ENCODE data around the gene ZNF639. TPM values are rescaled to one million over a fixed set of nuclear protein-coding genes. Genes with fewer than 3 reads are reported as not detected.

The ZNF639 gene
- total and polyA plus RNA-seq, 2 of the 13 experiments (the other 11 are each of a cell fraction or from before 2014, with no cell fraction given), result 11.6 to 42.4 TPM

GRCh38 chr3:179322286-179323196, at the start of gene ZNF639 (continued):
- no peak for TF ChIP-seq DPF2 (CRISPR knock-in tag; IDR thresholded peaks at IDR 0.05; ENCODE audit: borderline replicate concordance, low read depth)
- peak; percentile 98 for TF ChIP-seq PRDM10 (CRISPR knock-in tag; IDR thresholded peaks at IDR 0.05; ENCODE audit: low read depth)
- peak; percentile 39 for TF ChIP-seq ZHX1 (CRISPR knock-in tag; IDR thresholded peaks at IDR 0.05; ENCODE audit: low read depth)
- TF ChIP-seq XRCC5 (optimal IDR thresholded peaks at IDR 0.05; ENCODE audit: low read length), result peak; percentile 69
- TF ChIP-seq ZBTB1 (CRISPR knock-in tag; IDR thresholded peaks at IDR 0.05; ENCODE audit: borderline replicate concordance), result no peak; the same call in 1 of the 2 replicates
- no peak for TF ChIP-seq NONO (IDR thresholded peaks at IDR 0.05)
- peak; percentile 78; the same call in 1 of the 2 replicates for TF ChIP-seq NONO (CRISPR knock-in tag; conservative IDR thresholded peaks at IDR 0.05)
- TF ChIP-seq SKI (IDR thresholded peaks at IDR 0.05; ENCODE audit: partially characterized antibody), result no peak
- TF ChIP-seq ZNF761 (CRISPR knock-in tag; conservative IDR thresholded peaks at IDR 0.05), result peak; percentile 83
- peak; percentile 33; the same call in 1 of the 2 replicates for TF ChIP-seq NR2C2 (CRISPR knock-in tag; IDR thresholded peaks at IDR 0.05; ENCODE audit: borderline replicate concordance)
- TF ChIP-seq ZNF512B (CRISPR knock-in tag; IDR thresholded peaks at IDR 0.05; ENCODE audit: borderline replicate concordance), result no peak
- TF ChIP-seq TP53 (CRISPR knock-in tag; conservative IDR thresholded peaks at IDR 0.05), result 0 out of 2 replicates have a peak, but pooled peaks have one; percentile 64
- TF ChIP-seq ZFX (CRISPR knock-in tag; IDR thresholded peaks at IDR 0.05; ENCODE audit: low read depth), result peak; percentile 83
- TF ChIP-seq SAFB2 (CRISPR knock-in tag; IDR thresholded peaks at IDR 0.05; ENCODE audit: borderline replicate concordance, low read depth), result peak; percentile 66; the same call in 1 of the 2 replicates
- TF ChIP-seq ZBTB2 (CRISPR knock-in tag; IDR thresholded peaks at IDR 0.05; ENCODE audit: low read depth), result peak; percentile 71; the same call in 1 of the 2 replicates
